Stimulated activated CD4-positive, alpha-beta T cell treated with anti-CD3 and anti-CD28 coated beads, Interleukin-12 subunit alpha, Interleukin-12 subunit beta, amount 100 ng/mL, for 4 hours (primary cell): Measurements from ENCODE around the gene RHOXF1.
"Not testable (repeated sequence)": the region's sequence is repeated elsewhere in the genome, so short reads cannot be mapped to it uniquely, and the experiment has no call there.

Experiments
- DNase-seq: peaks from one replicate; pipeline ENCODE4 v3.0.0-alpha.2; 2020

The RHOXF1 gene

GRCh38 chrX:120085553-120086185, 30.0 kb downstream of the RHOXF1 start:
- DNase-seq, result not testable (repeated sequence)

DNA sequence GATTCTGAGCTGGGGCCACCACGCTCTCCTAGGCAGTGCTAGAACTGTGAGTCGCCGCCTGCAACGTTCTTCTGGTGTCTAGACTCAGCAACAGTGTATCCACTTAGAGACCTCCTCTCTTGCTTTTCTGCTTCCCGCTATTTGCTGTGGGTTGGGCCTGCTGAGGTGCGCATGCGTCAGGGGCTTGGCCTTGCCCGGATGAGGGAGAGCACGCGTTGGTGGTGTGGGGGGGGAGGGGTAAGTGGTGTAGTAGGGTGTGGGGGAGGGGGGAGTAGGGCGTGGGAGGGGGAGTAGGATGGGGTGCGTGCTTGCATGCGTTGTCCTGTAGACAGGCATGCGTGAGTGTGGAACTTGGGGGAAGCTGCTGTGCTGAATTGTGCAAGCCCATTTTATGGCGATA, 38.1 kb downstream of the RHOXF1 start, which contains the start of gene RHOXF2B:
Gene RHOXF2B (minus strand): TSS at position 101 of the 400 bp plus-strand sequence. CDS start 138 bp downstream, outside the sequence.
- DNase-seq, result not testable (repeated sequence)

- DNase-seq, result not testable (repeated sequence)
Measured at GRCh38 chrX:120066169-120066568, 49.5 kb downstream of the RHOXF1 start.
